Activated B cell treated with CpG ODN at 0.5 μM for 24 hours (primary cell): Measurements from ENCODE around the gene SOX6. TPM values are rescaled to one million over a fixed set of nuclear protein-coding genes. Genes with fewer than 3 reads are reported as not detected.

Experiments used
- ATAC-seq: fragments of 200-7000 bp; cut with Tn5 transposase; one replicate; pipeline ENCODE4 v1.10.0; 2021; ENCODE audit warnings: low read depth, mild to moderate bottlenecking, moderate library complexity
- CTCF ChIA-PET: fragments of 350-600 bp; sonication (Branson Sonifier 250); formaldehyde crosslinking; loops from one replicate; lab custom pipeline; 2021; ENCODE audit warnings: antibody characterized with exemption; lab: Charles Lee
- POLR2A ChIA-PET: fragments of 350-600 bp; sonication (Branson Sonifier 250); formaldehyde crosslinking; loops from one replicate; lab custom pipeline; 2021; ENCODE audit warnings: antibody characterized with exemption; lab: Charles Lee
- DNase-seq: peaks from one replicate; pipeline ENCODE4 v3.0.0; 2022
- H3K27ac Mint-ChIP-seq: one replicate; pipeline ENCODE4 v1.8.0; 2020; ENCODE audit warnings: mixed read lengths
- H3K27me3 Mint-ChIP-seq: one replicate; pipeline ENCODE4 v1.8.0; 2021; ENCODE audit warnings: mixed read lengths
- H3K36me3 Mint-ChIP-seq: one replicate; pipeline ENCODE4 v1.8.0; 2021; ENCODE audit warnings: low read depth, mixed read lengths
- H3K4me1 Mint-ChIP-seq: one replicate; pipeline ENCODE4 v1.8.0; 2021; ENCODE audit warnings: mixed read lengths
- H3K4me3 Mint-ChIP-seq: one replicate; pipeline ENCODE4 v1.8.0; 2020; ENCODE audit warnings: mild to moderate bottlenecking, mixed read lengths
- H3K9me3 Mint-ChIP-seq: one replicate; pipeline ENCODE4 v1.8.0; 2020; ENCODE audit warnings: mixed read lengths
- intact Hi-C: fragments of 100-400 bp; cut with micrococcal nuclease; formaldehyde crosslinking; loops from one replicate; pipeline ENCODE4 v1.15.1; 2024
- total RNA-seq: library from RNA; stranded (reverse); gene quantifications from 2 replicates; pipeline ENCODE4 v1.2.3, GENCODE V29; 2022
- TF ChIP-seq, protein P1 (sequence below): fragments of 200-600 bp; IDR thresholded peaks from one replicate; pipeline ENCODE4 v1.8.0; 2022; ENCODE audit warnings: antibody characterized with exemption, mild to moderate bottlenecking

Gene SOX6
- total RNA-seq, 1 donor from 2014 or later, result not detected

DNA sequence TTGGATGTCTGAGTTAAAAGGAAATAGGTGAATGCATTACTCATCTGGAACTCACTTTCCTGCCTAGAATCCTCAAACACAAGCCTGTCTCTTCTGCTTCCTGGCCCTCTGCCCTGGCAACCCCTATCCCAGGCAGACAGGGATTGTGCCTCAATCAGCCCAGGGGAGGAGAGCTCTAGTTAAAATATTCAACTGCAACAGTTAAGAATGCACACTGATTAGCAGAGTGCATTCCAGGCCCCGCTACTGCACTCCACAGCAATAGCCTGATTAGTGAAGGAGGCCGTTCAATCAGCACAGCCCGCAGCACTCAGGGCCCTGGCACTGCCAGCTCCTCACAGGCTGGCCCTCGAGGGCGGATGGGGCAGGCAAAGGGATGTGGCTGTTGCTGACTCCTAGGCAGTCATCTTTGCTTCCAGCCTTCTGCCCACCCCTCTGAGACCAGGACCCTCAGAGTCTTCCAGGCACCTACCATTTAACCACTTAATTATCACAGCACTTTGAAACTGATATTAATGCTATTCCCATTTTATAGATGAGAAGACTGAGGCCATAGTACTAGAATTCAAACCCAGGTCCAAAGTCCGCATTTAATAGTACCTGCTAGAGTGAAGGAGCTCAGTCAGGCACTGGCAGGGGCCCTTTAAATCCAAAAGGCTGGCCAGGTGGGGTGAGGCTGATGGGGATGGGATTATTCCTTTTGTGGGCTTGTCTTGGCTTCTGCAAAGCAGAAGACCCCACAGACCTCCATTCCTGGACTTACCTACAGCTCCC, 435.3 kb downstream of the SOX6 start:
- ChIA-PET CTCF (no interaction called here), POLR2A (no interaction called here)
- no peak for DNase-seq
- no peak for ATAC-seq
- Mint-ChIP-seq H3K4me3 (no peak overlapping the region), H3K27ac (no peak overlapping the region), H3K27me3 (no peaks in the 10 kb centered on the region), H3K9me3 (no peaks in the 10 kb centered on the region), H3K4me1 (no peaks in the 10 kb centered on the region), H3K36me3 (no peaks in the 10 kb centered on the region)
- intact Hi-C loops, result no loop called here
- TF ChIP-seq, protein P1, sequence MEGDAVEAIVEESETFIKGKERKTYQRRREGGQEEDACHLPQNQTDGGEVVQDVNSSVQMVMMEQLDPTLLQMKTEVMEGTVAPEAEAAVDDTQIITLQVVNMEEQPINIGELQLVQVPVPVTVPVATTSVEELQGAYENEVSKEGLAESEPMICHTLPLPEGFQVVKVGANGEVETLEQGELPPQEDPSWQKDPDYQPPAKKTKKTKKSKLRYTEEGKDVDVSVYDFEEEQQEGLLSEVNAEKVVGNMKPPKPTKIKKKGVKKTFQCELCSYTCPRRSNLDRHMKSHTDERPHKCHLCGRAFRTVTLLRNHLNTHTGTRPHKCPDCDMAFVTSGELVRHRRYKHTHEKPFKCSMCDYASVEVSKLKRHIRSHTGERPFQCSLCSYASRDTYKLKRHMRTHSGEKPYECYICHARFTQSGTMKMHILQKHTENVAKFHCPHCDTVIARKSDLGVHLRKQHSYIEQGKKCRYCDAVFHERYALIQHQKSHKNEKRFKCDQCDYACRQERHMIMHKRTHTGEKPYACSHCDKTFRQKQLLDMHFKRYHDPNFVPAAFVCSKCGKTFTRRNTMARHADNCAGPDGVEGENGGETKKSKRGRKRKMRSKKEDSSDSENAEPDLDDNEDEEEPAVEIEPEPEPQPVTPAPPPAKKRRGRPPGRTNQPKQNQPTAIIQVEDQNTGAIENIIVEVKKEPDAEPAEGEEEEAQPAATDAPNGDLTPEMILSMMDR, result no peak

DNA sequence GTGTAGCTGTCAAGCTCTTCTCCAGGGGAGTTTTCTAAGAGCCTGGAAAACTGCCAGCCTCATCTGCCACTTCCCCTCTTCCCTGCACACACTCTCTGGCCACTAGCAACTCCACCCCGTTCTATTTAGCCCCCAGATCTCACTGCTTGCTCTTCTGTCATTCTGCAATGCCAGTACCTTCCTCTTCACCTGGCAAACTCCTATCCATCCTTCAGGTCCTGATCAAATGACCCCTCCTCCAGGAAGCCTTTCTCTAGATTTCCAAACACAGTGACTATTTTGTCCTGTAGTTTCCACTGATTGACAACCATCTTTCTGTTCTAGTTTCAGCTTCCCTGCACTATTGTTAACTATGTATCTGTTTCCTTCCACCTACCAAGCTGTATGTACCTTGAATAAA, 437.7 kb downstream of the SOX6 start:
- POLR2A ChIA-PET, result no interaction called here
- intact Hi-C loops, result no loop called here
- ATAC-seq, result no peak
- CTCF ChIA-PET, result no interaction called here
- TF ChIP-seq, protein P1, result no peak
- DNase-seq, result no peak
- Mint-ChIP-seq H3K27me3 (no peaks in the 10 kb centered on the region), H3K27ac (no peak overlapping the region), H3K9me3 (no peaks in the 10 kb centered on the region), H3K36me3 (no peaks in the 10 kb centered on the region), H3K4me1 (no peaks in the 10 kb centered on the region), H3K4me3 (no peak overlapping the region)

DNA sequence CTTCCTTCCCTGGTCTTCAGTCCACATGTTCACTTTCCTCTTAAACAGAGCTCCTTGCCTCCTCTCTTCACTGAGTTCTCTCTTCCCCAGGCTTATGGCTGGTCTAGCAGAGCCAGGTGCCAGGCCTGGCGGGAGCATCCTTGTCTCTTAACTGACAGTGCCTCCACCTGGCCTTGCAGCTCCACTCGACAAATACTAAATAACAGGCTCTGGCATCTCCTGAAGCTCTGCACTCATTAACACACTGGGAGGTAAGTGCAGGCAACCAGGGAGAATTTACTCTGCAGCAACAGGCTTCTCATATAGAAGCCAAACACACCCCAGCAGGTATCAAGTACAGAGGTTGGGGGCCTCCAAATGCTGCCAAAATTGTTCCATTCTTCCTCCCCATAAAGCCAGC, 438.1 kb downstream of the SOX6 start:
- H3K4me3 Mint-ChIP-seq, result no peak overlapping the region
- H3K27me3 Mint-ChIP-seq, result no peaks in the 10 kb centered on the region
- ChIA-PET CTCF (no interaction called here), POLR2A (no interaction called here)
- no peaks in the 10 kb centered on the region for H3K36me3 Mint-ChIP-seq
- intact Hi-C loops, result no loop called here
- no peaks in the 10 kb centered on the region for H3K9me3 Mint-ChIP-seq
- ATAC-seq (no peak), DNase-seq (no peak)
- no peak overlapping the region for H3K27ac Mint-ChIP-seq
- H3K4me1 Mint-ChIP-seq, result no peaks in the 10 kb centered on the region
- TF ChIP-seq, protein P1, result no peak
